CD4-positive, alpha-beta T cell (primary cell): ENCODE measurements around the gene DOCK2. TPM values are rescaled to one million over a fixed set of nuclear protein-coding genes. Genes with fewer than 3 reads are reported as not detected.

ENCODE experiments used
- ATAC-seq: fragments of 200-7000 bp; cut with Tn5 transposase; one replicate; pipeline ENCODE4 v1.10.0; 2022; ENCODE audit warnings: mild to moderate bottlenecking; ENCODE audit not compliant: poor library complexity
- CTCF ChIA-PET: fragments of 350-600 bp; sonication (Branson Sonifier 250); formaldehyde crosslinking; loops from one replicate; lab custom pipeline; 2021; ENCODE audit warnings: antibody characterized with exemption, inconsistent platforms; lab: Charles Lee
- POLR2A ChIA-PET: fragments of 350-600 bp; sonication (Branson Sonifier 250); formaldehyde crosslinking; loops from one replicate; lab custom pipeline; 2021; ENCODE audit warnings: antibody characterized with exemption, inconsistent platforms; lab: Charles Lee
- DNase-seq, 14 experiments: peaks; one replicate each; pipeline ENCODE4 v3.0.0-alpha.2; 2013 to 2020; ENCODE audit warnings: mixed read lengths in 2 of 14
- H3K27ac ChIP-seq, 2 donors: one replicate each; pipeline versions ENCODE4 v1.5.1 to v1.7.0; 2013; ENCODE audit warnings: low read length in 2 of 2, low read depth in 1 of 2, mild to moderate bottlenecking in 1 of 2
- H3K27me3 ChIP-seq, 2 experiments: 1 replicate in 1 of 2; 2 replicates in 1 of 2; pipeline versions ENCODE4 v1.6.1 to v1.7.0; 2013; ENCODE audit warnings: low read length in 2 of 2, control low read depth in 1 of 2, mild to moderate bottlenecking in 1 of 2, moderate library complexity in 1 of 2; ENCODE audit not compliant: insufficient read depth in 2 of 2, control insufficient read depth in 1 of 2
- H3K36me3 ChIP-seq: one replicate; pipeline ENCODE4 v1.6.1; 2013; ENCODE audit warnings: low read length, control low read depth; ENCODE audit not compliant: insufficient read depth
- H3K4me1 ChIP-seq: one replicate; pipeline ENCODE4 v1.6.1; 2013; ENCODE audit warnings: low read length, control low read depth; ENCODE audit not compliant: insufficient read depth
- H3K4me3 ChIP-seq: one replicate; pipeline ENCODE4 v1.5.1; 2013; ENCODE audit warnings: mild to moderate bottlenecking, low read length, moderate library complexity
- H3K9me3 ChIP-seq, 2 experiments: 1 replicate in 1 of 2; 2 replicates in 1 of 2; pipeline versions ENCODE4 v1.6.1 to v1.7.0; 2013; ENCODE audit warnings: low read length in 2 of 2, mild to moderate bottlenecking in 2 of 2, control low read depth in 1 of 2, moderate library complexity in 1 of 2; ENCODE audit not compliant: control insufficient read depth in 1 of 2, insufficient read depth in 1 of 2
- H3K27ac Mint-ChIP-seq: one replicate; pipeline ENCODE4 v1.8.0; 2020; ENCODE audit warnings: mixed read lengths
- H3K27me3 Mint-ChIP-seq: one replicate; pipeline ENCODE4 v1.8.0; 2021; ENCODE audit warnings: mixed read lengths
- H3K36me3 Mint-ChIP-seq: one replicate; pipeline ENCODE4 v1.8.0; 2021; ENCODE audit warnings: low read depth, mixed read lengths
- H3K4me1 Mint-ChIP-seq: one replicate; pipeline ENCODE4 v1.8.0; 2021; ENCODE audit warnings: low read depth, mixed read lengths
- H3K4me3 Mint-ChIP-seq: one replicate; pipeline ENCODE4 v1.8.0; 2020; ENCODE audit warnings: mild to moderate bottlenecking, mixed read lengths
- H3K9me3 Mint-ChIP-seq: one replicate; pipeline ENCODE4 v1.8.0; 2020; ENCODE audit warnings: mixed read lengths
- CTCF ChIP-seq: fragments of 200-600 bp; IDR thresholded peaks from one replicate; pipeline ENCODE4 v1.8.0; 2022; ENCODE audit warnings: antibody characterized with exemption, mild to moderate bottlenecking
- intact Hi-C, 2 experiments: fragments of 100-400 bp; cut with DNase I in 1 of 2; cut with micrococcal nuclease in 1 of 2; formaldehyde crosslinking; loops; one replicate each; pipeline versions ENCODE4 v1.15.1 to v1.9.0; 2023 to 2025; cut with DNase I, micrococcal nuclease
- total RNA-seq, 174 experiments: library from RNA in 2 of 174; stranded (reverse) in 2 of 174; gene quantifications; one replicate each; pipeline ENCODE4 v1.2.3 and lab custom pipeline; 2021 to 2026

The DOCK2 gene
- total RNA-seq, 2 experiments from 2014 or later: 220 to 229 TPM

GRCh38 chr5:170103447-170103846 lies 466.4 kb downstream of the DOCK2 start:
- no peak for TF ChIP-seq CTCF
- no peak overlapping the region for H3K27ac Mint-ChIP-seq
- ATAC-seq (no peak), DNase-seq (no peak)
- Histone ChIP-seq H3K27me3 (no peaks in the 10 kb centered on the region), H3K9me3 (peaks cover 0 to 9% of the 10 kb centered on the region in 2 experiments), H3K36me3 (no peaks in the 10 kb centered on the region), H3K27ac (no peak overlapping the region), H3K4me3 (no peak overlapping the region), H3K4me1 (peaks cover 2% of the 10 kb centered on the region)
- ChIA-PET POLR2A (no interaction called here), CTCF (no interaction called here)
- H3K9me3 Mint-ChIP-seq: no peaks in the 10 kb centered on the region
- no peaks in the 10 kb centered on the region for H3K4me1 Mint-ChIP-seq
- H3K4me3 Mint-ChIP-seq: no peak overlapping the region
- intact Hi-C loops: loop anchor here (5.0 to 10.0 kb wide), 2 partner anchors 124 to 1241 kb away; no protein-coding TSS in a partner anchor
- peaks cover 25% of the 10 kb centered on the region for H3K27me3 Mint-ChIP-seq
- H3K36me3 Mint-ChIP-seq: no peaks in the 10 kb centered on the region

GRCh38 chr5:170104299-170104698 lies 467.2 kb downstream of the DOCK2 start:
- peaks cover 0 to 4% of the 10 kb centered on the region in 2 experiments for H3K9me3 ChIP-seq
- Mint-ChIP-seq H3K9me3 (no peaks in the 10 kb centered on the region), H3K4me3 (no peak overlapping the region), H3K36me3 (no peaks in the 10 kb centered on the region), H3K27ac (no peak overlapping the region), H3K4me1 (no peaks in the 10 kb centered on the region), H3K27me3 (peaks cover 25% of the 10 kb centered on the region)
- DNase-seq (no peak), ATAC-seq (no peak)
- H3K27me3 ChIP-seq: no peaks in the 10 kb centered on the region
- no peak overlapping the region for H3K27ac ChIP-seq
- CTCF ChIA-PET: no interaction called here
- no peaks in the 10 kb centered on the region for H3K36me3 ChIP-seq
- no peak overlapping the region for H3K4me3 ChIP-seq
- POLR2A ChIA-PET: no interaction called here
- TF ChIP-seq CTCF: no peak
- H3K4me1 ChIP-seq: peaks cover 2% of the 10 kb centered on the region
- intact Hi-C loops: loop anchor here (5.0 to 10.0 kb wide), 2 partner anchors 123 to 1241 kb away; no protein-coding TSS in a partner anchor

GRCh38 chr5:170104710-170105109 lies 467.6 kb downstream of the DOCK2 start:
- Histone ChIP-seq H3K9me3 (peaks cover 0 to 4% of the 10 kb centered on the region in 2 experiments), H3K4me3 (no peak overlapping the region), H3K27ac (no peak overlapping the region), H3K36me3 (no peaks in the 10 kb centered on the region), H3K27me3 (no peaks in the 10 kb centered on the region), H3K4me1 (peaks cover 2% of the 10 kb centered on the region)
- no peak overlapping the region for H3K4me3 Mint-ChIP-seq
- peaks cover 25% of the 10 kb centered on the region for H3K27me3 Mint-ChIP-seq
- no peaks in the 10 kb centered on the region for H3K9me3 Mint-ChIP-seq
- no peak overlapping the region for H3K27ac Mint-ChIP-seq
- no peaks in the 10 kb centered on the region for H3K36me3 Mint-ChIP-seq
- ATAC-seq: no peak
- TF ChIP-seq CTCF: no peak
- intact Hi-C loops: loop anchor here (5.0 to 10.0 kb wide), 2 partner anchors 123 to 1240 kb away; no protein-coding TSS in a partner anchor
- ChIA-PET CTCF (no interaction called here), POLR2A (no interaction called here)
- no peak for DNase-seq
- no peaks in the 10 kb centered on the region for H3K4me1 Mint-ChIP-seq
